Left renal pelvis (tissue), 4 donors: ENCODE measurements around the gene NKAPL. TPM values are rescaled to one million over a fixed set of nuclear protein-coding genes. Genes with fewer than 3 reads are reported as not detected.

ENCODE experiments used
- DNase-seq, 4 donors: peaks; one replicate each; pipeline ENCODE4 v3.0.0-alpha.2; 2013; ENCODE audit warnings: low read depth in 4 of 4, low spot score in 3 of 4
- polyA plus RNA-seq, 4 donors: library from polyadenylated mRNA; unstranded; fragments of 120-200 nt; gene quantifications; one replicate each; pipeline ENCODE4 v1.2.1, GENCODE V29; 2013; ENCODE audit not compliant: insufficient read length in 4 of 4

The NKAPL gene
- 1 to 10 TPM in 3 of 4 donors, under 1 TPM in 1; 0.91 to 3.0 (median 2.3) TPM for polyA plus RNA-seq

- peak in 1 of 4 donors; percentile 45 for DNase-seq
Measured at GRCh38 chr6:28258877-28259777, at the start of gene NKAPL. Gene NKAPL (plus strand): TSS chr6:28259297. CDS start chr6:28259372, 75 bp downstream.

DNA sequence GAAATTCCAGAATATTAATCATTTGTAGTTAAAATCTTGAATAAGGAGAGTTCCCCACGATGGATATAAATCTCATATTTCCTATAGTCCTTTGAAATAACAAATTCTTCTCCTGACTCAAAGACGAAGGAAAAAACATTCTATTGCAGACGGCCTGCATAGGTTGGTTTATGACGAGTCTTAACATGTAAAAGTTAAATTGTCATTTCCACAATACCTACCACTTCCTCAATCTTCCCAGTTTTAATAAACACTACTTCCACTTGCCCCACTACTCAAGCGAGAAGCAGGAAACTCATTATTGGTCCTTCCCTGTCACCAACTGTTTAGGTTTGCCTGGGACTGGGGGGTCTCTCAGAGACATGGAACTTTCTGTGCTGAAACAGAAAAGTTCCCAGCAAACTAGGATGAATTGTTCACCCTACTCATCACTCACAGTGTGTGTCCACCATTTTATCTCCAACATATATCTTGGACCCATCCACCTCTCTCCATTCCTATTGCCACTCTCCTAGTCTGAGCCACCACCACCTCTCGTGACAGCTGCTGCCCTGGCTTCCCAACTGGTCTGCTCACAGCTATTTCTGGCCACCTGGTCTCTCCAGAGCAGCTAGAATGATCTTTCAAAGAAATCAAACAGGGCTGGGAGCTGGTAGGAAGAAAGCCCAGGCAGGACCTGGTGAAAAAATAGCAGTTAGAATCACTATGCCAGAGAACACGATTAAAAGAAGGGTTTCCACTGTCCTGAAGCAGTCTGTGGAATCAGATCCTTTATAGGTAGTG is 49.2 kb upstream of the NKAPL start:
- no peak for DNase-seq

- DNase-seq = no peak
Measured at GRCh38 chr6:28211840-28212509, 47.1 kb upstream of the NKAPL start.

GRCh38 chr6:28212510-28213212 is 46.4 kb upstream of the NKAPL start:
- no peak for DNase-seq

- no peak for DNase-seq
Measured at GRCh38 chr6:28213213-28213523, 45.9 kb upstream of the NKAPL start.

GRCh38 chr6:28215425-28215824 is 43.7 kb upstream of the NKAPL start:
- DNase-seq = no peak

GRCh38 chr6:28217890-28218289 is 41.2 kb upstream of the NKAPL start:
- DNase-seq = no peak

- DNase-seq = peak in 1 of 4 donors; percentile 36
Measured at GRCh38 chr6:28218312-28219248, 40.5 kb upstream of the NKAPL start.

DNA sequence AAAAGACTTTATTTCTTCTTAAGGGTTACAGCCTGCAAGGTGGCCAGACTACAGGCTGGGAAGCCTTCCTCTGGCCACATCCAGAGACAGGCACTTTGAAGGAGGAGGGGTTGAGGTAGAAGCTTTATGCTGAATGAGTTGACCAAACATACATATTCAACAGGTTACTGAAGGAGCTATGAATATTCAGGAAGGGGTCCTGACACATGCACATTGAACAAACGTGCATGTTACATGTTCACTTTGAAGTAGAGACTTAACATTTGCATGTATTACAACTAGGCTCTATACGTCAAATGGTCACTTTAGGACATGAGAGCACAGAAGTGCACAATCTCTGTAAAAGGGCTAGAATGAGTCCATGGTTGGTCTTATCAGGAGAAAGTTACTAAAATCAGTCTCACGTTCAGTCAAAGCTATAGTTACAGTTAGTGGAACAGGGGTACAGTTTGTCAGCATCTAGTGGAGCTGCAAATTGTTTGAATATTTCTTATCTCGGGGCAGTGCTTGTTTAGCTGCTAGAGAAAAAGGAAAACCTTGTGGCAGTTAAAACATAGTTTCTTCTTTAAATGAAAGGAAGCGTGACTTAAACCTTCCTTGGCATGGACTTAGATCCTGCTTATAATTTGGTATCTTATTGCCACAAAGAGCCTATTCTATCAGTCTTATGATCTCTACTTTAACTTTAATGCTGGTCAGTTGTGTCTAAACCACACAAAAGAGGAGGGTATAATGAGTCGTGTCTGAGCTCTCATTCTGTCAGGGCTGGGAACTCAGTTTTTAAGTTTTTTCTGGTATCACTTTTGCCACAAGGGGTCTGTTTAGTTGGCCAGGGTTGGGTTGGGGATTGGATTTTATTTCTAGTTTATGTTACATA is 38.6 kb upstream of the NKAPL start:
- DNase-seq = no peak

DNA sequence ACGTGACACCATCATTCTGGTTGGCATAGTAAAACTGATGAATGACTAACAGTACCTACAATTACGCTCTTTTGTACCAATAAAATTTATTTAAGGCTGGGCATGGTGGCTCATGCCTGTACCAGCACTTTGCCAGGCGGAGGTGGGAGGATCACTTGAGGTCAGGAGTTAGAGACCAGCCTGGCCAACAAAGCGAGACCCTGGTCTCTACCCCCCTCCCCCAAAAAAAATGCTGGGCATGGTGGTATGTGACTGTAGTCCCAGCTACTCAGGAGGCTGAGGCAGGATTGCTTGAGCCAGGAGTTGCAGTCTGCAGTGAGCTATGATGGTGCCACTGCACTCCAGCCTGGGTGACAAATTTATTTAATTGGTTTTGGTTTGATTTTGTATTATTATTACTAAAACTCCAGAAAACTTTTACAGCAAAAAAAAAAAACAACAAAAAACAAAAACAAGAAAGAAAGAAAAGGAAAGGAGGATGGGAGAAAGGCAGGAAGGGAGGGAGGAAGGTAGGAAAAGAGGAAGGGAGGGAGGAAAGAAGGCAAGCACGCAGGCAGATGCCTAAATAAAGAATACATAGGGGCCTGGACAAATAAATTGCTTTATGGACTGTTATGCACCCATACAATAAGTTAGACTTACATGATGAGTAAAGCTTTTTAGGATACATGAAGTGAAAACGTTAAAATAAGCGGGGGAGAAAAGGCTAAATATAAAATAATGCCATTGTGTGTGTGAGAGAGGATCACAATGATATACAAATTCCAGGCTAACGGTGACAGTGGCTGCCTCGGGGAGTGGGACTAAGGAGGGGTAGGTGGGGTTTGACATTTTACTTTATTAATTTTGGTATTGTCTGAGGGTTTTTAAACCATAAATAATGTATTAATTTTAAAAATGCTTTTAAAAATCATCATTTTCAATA is 34.7 kb upstream of the NKAPL start:
- no peak for DNase-seq

- peak in 2 of 4 donors; percentile 65 to 67 for DNase-seq
Measured at GRCh38 chr6:28225056-28225834, 33.9 kb upstream of the NKAPL start, which contains the start of gene ZSCAN9. Gene ZSCAN9 (plus strand): TSS chr6:28225275. CDS start chr6:28227085, 1,810 bp downstream.

- DNase-seq = no peak
Measured at GRCh38 chr6:28226460-28226859, 32.6 kb upstream of the NKAPL start.

DNA sequence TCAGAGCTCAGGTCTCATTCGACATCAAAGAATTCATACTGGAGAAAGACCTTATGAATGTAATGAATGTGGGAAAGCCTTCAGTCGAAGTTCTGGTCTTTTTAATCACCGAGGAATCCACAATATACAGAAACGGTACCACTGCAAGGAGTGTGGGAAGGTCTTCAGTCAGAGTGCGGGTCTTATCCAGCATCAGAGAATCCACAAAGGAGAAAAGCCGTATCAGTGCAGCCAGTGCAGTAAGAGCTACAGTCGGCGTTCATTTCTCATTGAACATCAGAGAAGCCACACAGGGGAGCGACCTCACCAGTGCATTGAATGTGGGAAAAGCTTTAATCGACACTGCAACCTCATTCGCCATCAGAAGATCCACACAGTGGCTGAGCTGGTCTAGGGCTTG is 26.3 kb upstream of the NKAPL start:
- DNase-seq = no peak

- DNase-seq = no peak
Measured at GRCh38 chr6:28235912-28236452, 23.1 kb upstream of the NKAPL start.

DNA sequence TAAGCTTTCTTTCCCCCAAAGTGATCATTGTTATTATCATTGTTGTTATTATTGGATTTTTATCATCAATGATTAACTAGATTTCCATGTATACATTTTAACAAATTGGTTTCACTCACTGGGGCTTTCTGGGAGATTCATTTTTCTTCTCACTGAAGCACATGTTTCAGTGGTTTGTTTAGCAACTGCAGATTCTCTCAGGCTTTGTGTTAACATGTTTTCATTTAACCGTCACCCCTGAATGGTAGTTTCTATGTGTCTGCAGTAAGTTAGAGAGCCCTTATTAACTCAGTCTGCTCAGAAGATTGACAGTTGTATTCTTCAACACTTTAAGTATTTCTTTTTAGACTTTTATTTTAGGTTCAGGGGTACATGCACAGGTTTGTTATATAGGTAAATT is 19.5 kb upstream of the NKAPL start:
- DNase-seq = no peak

DNA sequence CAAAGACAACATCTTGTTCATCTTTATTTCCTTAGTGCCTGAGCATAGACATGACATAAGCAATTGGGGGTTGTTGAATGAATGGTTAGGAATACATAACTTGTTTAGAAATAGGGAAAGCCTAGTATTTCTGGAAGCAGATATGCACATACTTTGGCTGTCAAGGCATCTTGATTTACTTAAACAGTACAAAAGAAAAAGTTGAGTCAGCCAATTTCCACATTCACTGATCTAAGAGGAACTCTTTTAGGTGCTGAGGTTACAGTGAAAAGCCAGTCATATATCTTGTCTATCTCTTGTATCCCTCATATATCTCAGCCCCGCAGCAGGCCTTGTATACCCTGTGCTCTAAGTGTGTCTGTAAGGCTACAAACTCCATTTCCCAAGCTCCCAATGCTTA is 18.6 kb upstream of the NKAPL start:
- DNase-seq = no peak
